ENCODE results near the gene PRDX2.

PRDX2 gene

GRCh38 chr19:12749938-12750521 is 51.6 kb downstream of the PRDX2 start:
- no peak for DNase-seq

DNA sequence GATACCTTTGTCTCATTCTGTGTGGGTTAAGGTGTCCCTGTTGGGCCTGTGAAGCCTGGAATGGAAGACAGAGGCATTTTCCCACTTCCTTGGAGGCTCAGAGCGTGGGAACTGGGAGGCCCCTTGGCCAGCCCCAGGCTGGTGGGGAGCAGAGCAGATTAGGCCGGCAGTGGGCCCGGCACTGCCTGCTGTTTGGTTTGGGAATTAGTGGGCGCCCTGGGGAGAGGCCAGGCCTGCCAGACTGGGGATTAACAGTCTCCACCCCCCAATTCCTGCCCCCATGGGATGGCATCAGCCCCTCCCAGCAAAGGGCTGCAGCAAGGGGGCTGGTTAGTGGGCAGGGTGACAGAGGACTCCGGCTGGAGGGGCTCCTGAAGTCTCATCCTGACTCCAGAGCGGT is 53.1 kb downstream of the PRDX2 start:
- no peak for DNase-seq
